HG02970 (cell line): ENCODE data around the gene TMEM272.

Experiments
- ATAC-seq: cut with Tn5 transposase; IDR thresholded peaks from one replicate; pipeline ENCODE4 v1.9.1; 2021; ENCODE audit warnings: mild to moderate bottlenecking, moderate library complexity, moderate number of reproducible peaks; ENCODE audit not compliant: unreplicated experiment, low FRiP score

TMEM272 gene

GRCh38 chr13:51784097-51784496 is 60.9 kb downstream of the TMEM272 start:
- ATAC-seq, result no peak

GRCh38 chr13:51783428-51784094 is 61.4 kb downstream of the TMEM272 start:
- no peak for ATAC-seq

GRCh38 chr13:51782026-51782710 is 62.8 kb downstream of the TMEM272 start:
- no peak for ATAC-seq

- no peak for ATAC-seq
Observed at GRCh38 chr13:51781246-51782022, 63.5 kb downstream of the TMEM272 start.

GRCh38 chr13:51780099-51780498 is 64.9 kb downstream of the TMEM272 start:
- ATAC-seq, result no peak

GRCh38 chr13:51778392-51778791 is 66.6 kb downstream of the TMEM272 start:
- no peak for ATAC-seq

GRCh38 chr13:51777921-51778320 is 67.1 kb downstream of the TMEM272 start:
- ATAC-seq, result no peak

GRCh38 chr13:51776179-51776578 is 68.8 kb downstream of the TMEM272 start:
- no peak for ATAC-seq

GRCh38 chr13:51773515-51773914 is 71.5 kb downstream of the TMEM272 start:
- no peak for ATAC-seq

GRCh38 chr13:51772781-51773180 is 72.2 kb downstream of the TMEM272 start:
- ATAC-seq, result no peak

GRCh38 chr13:51772105-51772455 is 72.9 kb downstream of the TMEM272 start:
- no peak for ATAC-seq

GRCh38 chr13:51771418-51772104 is 73.4 kb downstream of the TMEM272 start:
- ATAC-seq, result no peak

- no peak for ATAC-seq
Observed at GRCh38 chr13:51770681-51771417, 74.1 kb downstream of the TMEM272 start.

GRCh38 chr13:51770160-51770559 is 74.8 kb downstream of the TMEM272 start:
- no peak for ATAC-seq

GRCh38 chr13:51769455-51770127 is 75.4 kb downstream of the TMEM272 start:
- no peak for ATAC-seq

- ATAC-seq, result no peak
Observed at GRCh38 chr13:51768976-51769375, 76.0 kb downstream of the TMEM272 start.

GRCh38 chr13:51768378-51768921 is 76.5 kb downstream of the TMEM272 start:
- no peak for ATAC-seq

- ATAC-seq, result no peak
Observed at GRCh38 chr13:51767100-51767499, 77.9 kb downstream of the TMEM272 start.

- no peak for ATAC-seq
Observed at GRCh38 chr13:51765142-51765515, 79.8 kb downstream of the TMEM272 start.
